HEK293 (cell line): Measurements from ENCODE around the gene SLC7A11.

Experiments
- CTCF ChIA-PET: fragments of 350-600 bp; formaldehyde crosslinking; extraction: SDS; loops from one replicate; lab custom pipeline; 2021; ENCODE audit warnings: antibody characterized with exemption; lab: Yijun Ruan, JAX
- POLR2A ChIA-PET: fragments of 300-600 bp; formaldehyde crosslinking; extraction: SDS; loops from one replicate; lab custom pipeline; 2020; ENCODE audit warnings: antibody characterized with exemption, inconsistent platforms; lab: Yijun Ruan, JAX
- H3K27ac ChIP-seq: fragments of 200-500 bp; sonication (Bioruptor generic); 2 replicates; pipeline ENCODE4 v1.5.1; 2014; ENCODE audit warnings: low read depth, low read length, control low read depth, inconsistent platforms; ENCODE audit errors: extremely low read depth
- H3K36me3 ChIP-seq, 2 experiments: fragments of 200-500 bp in 1 of 2; sonication (Bioruptor generic) in 1 of 2; 1 replicate in 1 of 2; 2 replicates in 1 of 2; pipeline ENCODE4 v1.5.1; 2014 to 2017; ENCODE audit warnings: inconsistent platforms in 2 of 2, low read length in 2 of 2; ENCODE audit not compliant: control insufficient read depth in 2 of 2, insufficient read depth in 1 of 2
- H3K4me1 ChIP-seq: fragments of 200-500 bp; sonication (Bioruptor generic); 2 replicates; pipeline ENCODE4 v1.5.1; 2014; ENCODE audit warnings: mild to moderate bottlenecking, low read length, inconsistent platforms; ENCODE audit not compliant: control insufficient read depth, insufficient read depth
- H3K4me3 ChIP-seq: 2 replicates; pipeline ENCODE4 v1.5.1; 2011; ENCODE audit warnings: low read depth, mild to moderate bottlenecking, control low read depth, low read length, moderate library complexity
- H3K9me3 ChIP-seq: fragments of 200-500 bp; sonication (Bioruptor generic); 2 replicates; pipeline ENCODE4 v1.5.1; 2014; ENCODE audit warnings: low read depth, low read length, inconsistent platforms; ENCODE audit not compliant: control insufficient read depth, insufficient read depth
- FEZF1 ChIP-seq: fragments of 450-650 bp; formaldehyde crosslinking; IDR thresholded peaks from 2 replicates; pipeline ENCODE4 v1.5.1; 2016; ENCODE audit warnings: missing biosample characterization, missing genetic modification characterization
- HOXD13 ChIP-seq: sonication (generic); formaldehyde crosslinking; IDR thresholded peaks from 2 replicates; pipeline ENCODE4 v1.8.0; 2022; ENCODE audit warnings: missing genetic modification reagents, borderline replicate concordance
- MEIS1 ChIP-seq: sonication (generic); formaldehyde crosslinking; IDR thresholded peaks from 2 replicates; pipeline ENCODE4 v1.8.1; 2022; ENCODE audit warnings: missing genetic modification reagents, mild to moderate bottlenecking, borderline replicate concordance
- SCRT1 ChIP-seq: fragments of 450-650 bp; formaldehyde crosslinking; IDR thresholded peaks from 2 replicates; pipeline ENCODE4 v1.5.1; 2016; ENCODE audit warnings: missing biosample characterization, missing genetic modification characterization, borderline replicate concordance
- SETDB1 ChIP-seq: IDR thresholded peaks from one replicate; pipeline ENCODE4 v1.6.1; 2017; ENCODE audit warnings: mild to moderate bottlenecking, low read length, moderate library complexity, mixed read lengths; ENCODE audit not compliant: insufficient read length
- SP7 ChIP-seq: fragments of 450-650 bp; formaldehyde crosslinking; IDR thresholded peaks from 2 replicates; pipeline ENCODE4 v1.5.1; 2016; ENCODE audit warnings: missing biosample characterization, missing genetic modification characterization
- TSHZ1 ChIP-seq: fragments of 450-650 bp; formaldehyde crosslinking; IDR thresholded peaks from 2 replicates; pipeline ENCODE4 v1.5.1; 2016; ENCODE audit warnings: missing biosample characterization, missing genetic modification characterization, borderline replicate concordance
- ZBTB8A ChIP-seq: fragments of 450-650 bp; formaldehyde crosslinking; IDR thresholded peaks from 2 replicates; pipeline ENCODE4 v1.5.1; 2016; ENCODE audit warnings: missing biosample characterization, missing genetic modification characterization
- ZEB2 ChIP-seq: fragments of 450-650 bp; formaldehyde crosslinking; IDR thresholded peaks from 2 replicates; pipeline ENCODE4 v1.5.1; 2016; ENCODE audit warnings: missing biosample characterization, missing genetic modification characterization
- ZFHX2 ChIP-seq: fragments of 450-650 bp; formaldehyde crosslinking; conservative IDR thresholded peaks from 2 replicates; pipeline ENCODE4 v1.5.1; 2016; ENCODE audit warnings: missing biosample characterization, missing genetic modification characterization
- ZNF19 ChIP-seq: fragments of 450-650 bp; formaldehyde crosslinking; IDR thresholded peaks from 2 replicates; pipeline ENCODE4; 2016; ENCODE audit warnings: missing biosample characterization, missing genetic modification characterization, low read depth
- ZNF214 ChIP-seq: fragments of 450-650 bp; formaldehyde crosslinking; IDR thresholded peaks from 2 replicates; pipeline ENCODE4 v1.5.1; 2017; ENCODE audit warnings: missing biosample characterization, mild to moderate bottlenecking, missing genetic modification characterization, borderline replicate concordance
- ZNF221 ChIP-seq: fragments of 450-650 bp; formaldehyde crosslinking; IDR thresholded peaks from 2 replicates; pipeline ENCODE4 v1.5.1; 2017; ENCODE audit warnings: missing biosample characterization, missing genetic modification characterization, borderline replicate concordance
- ZNF239 ChIP-seq: fragments of 450-650 bp; formaldehyde crosslinking; IDR thresholded peaks from 2 replicates; pipeline ENCODE4 v1.5.1; 2016; ENCODE audit warnings: missing biosample characterization, missing genetic modification characterization
- ZNF292 ChIP-seq: fragments of 450-650 bp; formaldehyde crosslinking; IDR thresholded peaks from 2 replicates; pipeline ENCODE4 v1.5.1; 2016; ENCODE audit warnings: low read depth, missing biosample characterization, missing genetic modification characterization, borderline replicate concordance
- ZNF335 ChIP-seq: fragments of 450-650 bp; formaldehyde crosslinking; conservative IDR thresholded peaks from 2 replicates; pipeline ENCODE4 v1.5.1; 2016; ENCODE audit warnings: missing biosample characterization, missing genetic modification characterization
- ZNF366 ChIP-seq: fragments of 450-650 bp; formaldehyde crosslinking; conservative IDR thresholded peaks from 2 replicates; pipeline ENCODE4 v1.5.1; 2016; ENCODE audit warnings: missing biosample characterization, missing genetic modification characterization
- ZNF404 ChIP-seq: fragments of 450-650 bp; formaldehyde crosslinking; IDR thresholded peaks from 2 replicates; pipeline ENCODE4 v1.5.1; 2017; ENCODE audit warnings: missing biosample characterization, missing genetic modification characterization
- ZNF426 ChIP-seq: fragments of 450-650 bp; formaldehyde crosslinking; IDR thresholded peaks from 2 replicates; pipeline ENCODE4 v1.5.1; 2017; ENCODE audit warnings: missing biosample characterization, missing genetic modification characterization, mild to moderate bottlenecking, inconsistent platforms, moderate library complexity
- ZNF473 ChIP-seq: fragments of 450-650 bp; formaldehyde crosslinking; IDR thresholded peaks from 2 replicates; pipeline ENCODE4 v1.5.1; 2017; ENCODE audit warnings: missing biosample characterization, missing genetic modification characterization
- ZNF501 ChIP-seq: fragments of 450-650 bp; formaldehyde crosslinking; IDR thresholded peaks from 2 replicates; pipeline ENCODE4 v1.5.1; 2016; ENCODE audit warnings: missing biosample characterization, missing genetic modification characterization
- ZNF560 ChIP-seq: fragments of 450-650 bp; formaldehyde crosslinking; IDR thresholded peaks from 2 replicates; pipeline ENCODE4 v1.5.1; 2017; ENCODE audit warnings: missing biosample characterization, missing genetic modification characterization, borderline replicate concordance
- ZNF677 ChIP-seq: fragments of 450-650 bp; IDR thresholded peaks from 2 replicates; pipeline ENCODE4 v1.5.0; 2018; ENCODE audit warnings: missing biosample characterization, mild to moderate bottlenecking, missing genetic modification characterization, moderate library complexity
- ZNF768 ChIP-seq: fragments of 450-650 bp; formaldehyde crosslinking; IDR thresholded peaks from 2 replicates; pipeline ENCODE4 v1.5.1; 2018; ENCODE audit warnings: missing biosample characterization, mild to moderate bottlenecking, missing genetic modification characterization
- ZNF837 ChIP-seq: fragments of 450-650 bp; formaldehyde crosslinking; IDR thresholded peaks from 2 replicates; pipeline ENCODE4 v1.5.1; 2016; ENCODE audit warnings: missing biosample characterization, missing genetic modification characterization
- ZSCAN18 ChIP-seq: fragments of 450-650 bp; formaldehyde crosslinking; IDR thresholded peaks from 2 replicates; pipeline ENCODE4 v1.5.1; 2016; ENCODE audit warnings: missing biosample characterization, missing genetic modification characterization

SLC7A11 gene

GRCh38 chr4:138242076-138242833, at the start of gene SLC7A11 (continued):
- 0 out of 2 replicates have a peak, but pooled peaks have one; percentile 13 for TF ChIP-seq ZEB2 (tag by site-specific recombination)
- no peak for TF ChIP-seq ZSCAN18 (tag by site-specific recombination)
- TF ChIP-seq ZNF677 = no peak
- TF ChIP-seq SCRT1 = peak; percentile 65; the same call in 1 of the 2 replicates
- peak; percentile 85 for TF ChIP-seq SP7 (tag by site-specific recombination)
- 0 out of 2 replicates have a peak, but pooled peaks have one; percentile 20 for TF ChIP-seq TSHZ1 (tag by site-specific recombination)
- no peak for TF ChIP-seq ZNF404
- peak; percentile 34; the same call in 1 of the 2 replicates for TF ChIP-seq ZNF335 (tag by site-specific recombination)
- TF ChIP-seq ZNF560 (tag by site-specific recombination) = no peak
- TF ChIP-seq ZNF501 (tag by site-specific recombination) = no peak
- peak; percentile 79 for TF ChIP-seq FEZF1 (tag by site-specific recombination)
- no peak for TF ChIP-seq SETDB1
- TF ChIP-seq ZNF426 (tag by site-specific recombination) = no peak
- no peak for TF ChIP-seq ZNF221 (tag by site-specific recombination)
- TF ChIP-seq HOXD13 (CRISPR knock-in tag) = peak; percentile 61; the same call in 1 of the 2 replicates
- no peak for TF ChIP-seq ZNF473 (tag by site-specific recombination)
- TF ChIP-seq ZNF239 (tag by site-specific recombination) = no peak

DNA sequence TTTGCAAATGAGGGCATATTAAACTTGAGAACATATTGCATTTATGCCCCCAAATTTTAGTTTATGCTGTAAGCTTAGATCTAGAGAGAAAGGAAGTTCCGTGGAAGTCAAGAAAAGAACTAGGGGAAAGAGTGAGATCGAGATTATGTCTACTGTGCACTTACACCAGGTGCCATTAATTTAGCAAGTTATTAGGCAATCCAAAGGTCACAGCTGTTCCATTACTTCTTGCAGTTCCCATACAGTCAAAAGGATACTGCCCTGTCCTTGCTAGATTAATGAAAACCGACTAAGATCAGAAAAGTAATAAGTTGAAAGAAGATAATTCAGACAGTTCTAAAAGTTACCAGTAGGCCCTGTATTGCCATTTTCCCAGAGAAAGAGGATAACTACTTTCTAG, 49.3 kb upstream of the SLC7A11 start:
- ChIA-PET POLR2A (no interaction called here), CTCF (no interaction called here)
- no peaks in the 10 kb centered on the region for H3K9me3 ChIP-seq
- no peak overlapping the region for H3K27ac ChIP-seq
- H3K4me3 ChIP-seq = no peak overlapping the region
- no peaks in the 10 kb centered on the region for H3K4me1 ChIP-seq
- H3K36me3 ChIP-seq = no peaks in the 10 kb centered on the region
- TF ChIP-seq ZNF837 (tag by site-specific recombination) = no peak
- TF ChIP-seq ZNF214 (tag by site-specific recombination) = no peak
- TF ChIP-seq ZNF292 (tag by site-specific recombination) = no peak
- no peak for TF ChIP-seq ZNF768
- no peak for TF ChIP-seq ZFHX2
- no peak for TF ChIP-seq ZNF366 (tag by site-specific recombination)
- no peak for TF ChIP-seq ZNF19
- TF ChIP-seq ZBTB8A (tag by site-specific recombination) = no peak
- no peak for TF ChIP-seq MEIS1
